DLD1 (cell line): ENCODE measurements around the gene UBE2E1.
"Not testable (repeated sequence)": the region's sequence is repeated elsewhere in the genome, so short reads cannot be mapped to it uniquely, and the experiment has no call there.

Experiments
- in situ Hi-C: cut with HindIII; loops from 2 replicates; pipeline ENCODE4 v1.10.0; 2017; ENCODE audit warnings: low sequenced_read_pairs

The UBE2E1 gene

GRCh38 chr3:23843869-23844268 lies 38.1 kb downstream of the UBE2E1 start:
- in situ Hi-C loops: no loop called here

- in situ Hi-C loops: no loop called here
Measured at GRCh38 chr3:23845326-23846216, 39.8 kb downstream of the UBE2E1 start.

GRCh38 chr3:23849462-23849861 lies 43.7 kb downstream of the UBE2E1 start:
- in situ Hi-C loops: not testable (repeated sequence)

GRCh38 chr3:23856286-23856685 lies 50.5 kb downstream of the UBE2E1 start:
- in situ Hi-C loops: no loop called here

GRCh38 chr3:23859012-23859743 lies 53.4 kb downstream of the UBE2E1 start:
- in situ Hi-C loops: no loop called here

GRCh38 chr3:23859839-23860382 lies 54.2 kb downstream of the UBE2E1 start:
- in situ Hi-C loops: no loop called here

GRCh38 chr3:23861689-23862088 lies 55.9 kb downstream of the UBE2E1 start:
- in situ Hi-C loops: no loop called here

GRCh38 chr3:23863060-23863459 lies 57.3 kb downstream of the UBE2E1 start:
- in situ Hi-C loops: no loop called here

GRCh38 chr3:23864931-23865330 lies 59.2 kb downstream of the UBE2E1 start:
- in situ Hi-C loops: no loop called here

GRCh38 chr3:23865595-23866396 lies 60.0 kb downstream of the UBE2E1 start:
- in situ Hi-C loops: no loop called here

GRCh38 chr3:23867400-23867799 lies 61.6 kb downstream of the UBE2E1 start:
- in situ Hi-C loops: no loop called here

GRCh38 chr3:23867838-23868237 lies 62.1 kb downstream of the UBE2E1 start:
- in situ Hi-C loops: no loop called here

GRCh38 chr3:23869977-23870662 lies 64.4 kb downstream of the UBE2E1 start:
- in situ Hi-C loops: no loop called here

GRCh38 chr3:23870663-23871043 lies 64.9 kb downstream of the UBE2E1 start:
- in situ Hi-C loops: not testable (repeated sequence)

- in situ Hi-C loops: not testable (repeated sequence)
Measured at GRCh38 chr3:23871361-23871760, 65.6 kb downstream of the UBE2E1 start.

GRCh38 chr3:23872330-23872729 lies 66.6 kb downstream of the UBE2E1 start:
- in situ Hi-C loops: no loop called here

GRCh38 chr3:23873941-23874340 lies 68.2 kb downstream of the UBE2E1 start:
- in situ Hi-C loops: no loop called here

- in situ Hi-C loops: no loop called here
Measured at GRCh38 chr3:23874359-23875112, 68.8 kb downstream of the UBE2E1 start.

- in situ Hi-C loops: no loop called here
Measured at GRCh38 chr3:23875113-23875725, 69.5 kb downstream of the UBE2E1 start.
